Measurements from ENCODE around the gene EIF2S3B.

The EIF2S3B gene

GRCh38 chr12:10543499-10543898 is 37.8 kb downstream of the EIF2S3B start:
- Histone ChIP-seq H3K4me1 (ENCODE audit: control insufficient read depth in 1 of 2, insufficient read depth in 2 of 2, low read length in 2 of 2) (no peaks in the 10 kb centered on the region), H2AFZ (ENCODE audit: insufficient read depth, low read length, poor library complexity) (no peak overlapping the region), H3K36me3 (ENCODE audit: control insufficient read depth in 1 of 2, insufficient read depth in 2 of 2, low read length in 2 of 2) (no peaks in the 10 kb centered on the region), H2BK120ac (ENCODE audit: insufficient read depth, low read length, poor library complexity) (no peak overlapping the region), H3K27ac (ENCODE audit: low read depth, low read length) (no peak overlapping the region), H3K4me3 (ENCODE audit: low read depth, low read length) (no peak overlapping the region), H4K91ac (ENCODE audit: low read depth, low read length) (no peak overlapping the region), H3K4me2 (ENCODE audit: low read length) (no peak overlapping the region), H4K8ac (ENCODE audit: low read depth, low read length) (no peak overlapping the region), H3K79me2 (ENCODE audit: control insufficient read depth, insufficient read depth, low read length, poor library complexity) (no peaks in the 10 kb centered on the region), H3K79me1 (ENCODE audit: low read length) (no peaks in the 10 kb centered on the region), H3K27me3 (ENCODE audit: insufficient read depth, low read length) (no peaks in the 10 kb centered on the region), H2BK5ac (ENCODE audit: low read depth, low read length, poor library complexity) (no peak overlapping the region), H3K9me3 (ENCODE audit: insufficient read depth, low read depth, low read length) (no peaks in the 10 kb centered on the region), H3K9ac (ENCODE audit: low read length) (no peak overlapping the region), H3K23ac (ENCODE audit: low read length) (no peak overlapping the region), H3K18ac (ENCODE audit: low read length) (no peak overlapping the region), H2AK5ac (ENCODE audit: low read length) (no peak overlapping the region), H4K12ac (ENCODE audit: low read depth, low read length) (no peak overlapping the region), H2BK12ac (ENCODE audit: low read length) (no peak overlapping the region), H3K4ac (ENCODE audit: low read depth, low read length) (no peak overlapping the region), H3K14ac (ENCODE audit: low read length) (no peak overlapping the region)
- no peak for DNase-seq
- WGBS (ENCODE audit: extremely low coverage, insufficient coverage, insufficient read length), result no CpG with 5 or more reads among the region's 7 CpGs

GRCh38 chr12:10551375-10551774 is 45.7 kb downstream of the EIF2S3B start:
- Histone ChIP-seq H3K79me2 (ENCODE audit: control insufficient read depth, insufficient read depth, low read length, poor library complexity) (no peaks in the 10 kb centered on the region), H3K9ac (ENCODE audit: low read length) (no peak overlapping the region), H3K23ac (ENCODE audit: low read length) (no peak overlapping the region), H3K27ac (ENCODE audit: low read depth, low read length) (no peak overlapping the region), H2BK5ac (ENCODE audit: low read depth, low read length, poor library complexity) (no peak overlapping the region), H3K4me1 (ENCODE audit: control insufficient read depth in 1 of 2, insufficient read depth in 2 of 2, low read length in 2 of 2) (no peaks in the 10 kb centered on the region), H3K4me3 (ENCODE audit: low read depth, low read length) (peak overlapping the region; percentile 25), H4K91ac (ENCODE audit: low read depth, low read length) (no peak overlapping the region), H3K14ac (ENCODE audit: low read length) (no peak overlapping the region), H3K9me3 (ENCODE audit: insufficient read depth, low read depth, low read length) (no peaks in the 10 kb centered on the region), H2AK5ac (ENCODE audit: low read length) (no peak overlapping the region), H4K8ac (ENCODE audit: low read depth, low read length) (no peak overlapping the region), H3K79me1 (ENCODE audit: low read length) (no peaks in the 10 kb centered on the region), H3K18ac (ENCODE audit: low read length) (no peak overlapping the region), H3K4ac (ENCODE audit: low read depth, low read length) (no peak overlapping the region), H2AFZ (ENCODE audit: insufficient read depth, low read length, poor library complexity) (no peak overlapping the region), H2BK12ac (ENCODE audit: low read length) (no peak overlapping the region), H3K4me2 (ENCODE audit: low read length) (no peak overlapping the region), H3K27me3 (ENCODE audit: insufficient read depth, low read length) (no peaks in the 10 kb centered on the region), H4K12ac (ENCODE audit: low read depth, low read length) (no peak overlapping the region), H3K36me3 (ENCODE audit: control insufficient read depth in 1 of 2, insufficient read depth in 2 of 2, low read length in 2 of 2) (no peaks in the 10 kb centered on the region), H2BK120ac (ENCODE audit: insufficient read depth, low read length, poor library complexity) (no peak overlapping the region)
- no peak for DNase-seq
- no CpG with 5 or more reads among the region's 25 CpGs for WGBS (ENCODE audit: extremely low coverage, insufficient coverage, insufficient read length)

DNA sequence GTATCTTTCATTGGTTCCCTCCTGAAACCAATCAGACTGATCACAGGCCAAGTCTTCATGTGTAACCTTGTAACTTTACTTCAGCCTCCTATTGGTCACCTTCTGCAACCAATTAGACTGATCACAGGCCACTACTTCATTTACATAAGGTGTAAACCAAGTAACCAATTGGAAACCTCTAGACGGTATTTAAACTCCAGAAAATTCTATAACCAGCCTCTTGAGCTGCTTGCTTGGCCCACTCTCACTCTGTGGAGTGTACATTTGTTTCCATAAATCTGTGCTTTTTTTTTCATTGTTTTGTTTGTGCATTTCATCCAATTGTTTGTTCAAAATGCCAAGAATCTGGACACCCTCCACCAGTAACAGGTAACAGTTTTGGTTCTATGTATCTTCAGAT is 47.5 kb downstream of the EIF2S3B start:
- H3K18ac ChIP-seq (ENCODE audit: low read length), result no peak overlapping the region

DNA sequence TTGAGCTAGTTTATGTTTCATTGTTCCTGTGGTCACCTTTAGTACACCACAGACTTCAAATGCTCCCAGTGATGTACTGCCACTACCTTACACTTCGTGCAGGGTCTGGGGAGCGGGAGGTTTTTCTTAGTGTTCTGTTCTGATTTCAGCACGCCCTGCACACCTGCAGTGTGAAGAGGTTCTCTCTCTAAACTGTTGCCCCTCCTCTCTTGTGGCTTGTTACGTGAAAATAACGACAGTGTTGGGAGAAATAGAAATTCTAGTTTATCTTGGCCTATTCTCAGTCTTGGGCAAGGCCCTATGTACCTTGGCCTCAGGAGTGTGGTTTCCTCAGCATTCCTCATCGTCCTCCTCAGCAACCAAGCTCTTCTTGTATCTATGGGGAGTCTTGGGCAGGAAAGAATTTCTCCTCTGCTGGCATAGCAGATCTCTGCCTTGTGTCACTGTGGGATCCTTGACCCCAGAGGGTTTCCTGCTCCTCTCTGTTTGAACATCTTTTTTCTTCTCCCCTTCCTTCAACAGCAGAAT is 48.6 kb downstream of the EIF2S3B start:
- Histone ChIP-seq H3K79me1 (ENCODE audit: low read length) (no peaks in the 10 kb centered on the region), H4K91ac (ENCODE audit: low read depth, low read length) (no peak overlapping the region), H2BK120ac (ENCODE audit: insufficient read depth, low read length, poor library complexity) (no peak overlapping the region), H3K4ac (ENCODE audit: low read depth, low read length) (no peak overlapping the region), H3K4me1 (ENCODE audit: control insufficient read depth in 1 of 2, insufficient read depth in 2 of 2, low read length in 2 of 2) (no peaks in the 10 kb centered on the region), H2BK5ac (ENCODE audit: low read depth, low read length, poor library complexity) (no peak overlapping the region), H3K14ac (ENCODE audit: low read length) (no peak overlapping the region), H3K18ac (ENCODE audit: low read length) (no peak overlapping the region), H4K8ac (ENCODE audit: low read depth, low read length) (no peak overlapping the region), H3K4me2 (ENCODE audit: low read length) (no peak overlapping the region), H2AFZ (ENCODE audit: insufficient read depth, low read length, poor library complexity) (no peak overlapping the region), H3K27ac (ENCODE audit: low read depth, low read length) (no peak overlapping the region), H3K23ac (ENCODE audit: low read length) (no peak overlapping the region), H3K9me3 (ENCODE audit: insufficient read depth, low read depth, low read length) (no peaks in the 10 kb centered on the region), H3K27me3 (ENCODE audit: insufficient read depth, low read length) (no peaks in the 10 kb centered on the region), H3K9ac (ENCODE audit: low read length) (no peak overlapping the region), H4K12ac (ENCODE audit: low read depth, low read length) (no peak overlapping the region), H3K79me2 (ENCODE audit: control insufficient read depth, insufficient read depth, low read length, poor library complexity) (no peaks in the 10 kb centered on the region), H3K4me3 (ENCODE audit: low read depth, low read length) (no peak overlapping the region), H3K36me3 (ENCODE audit: control insufficient read depth in 1 of 2, insufficient read depth in 2 of 2, low read length in 2 of 2) (no peaks in the 10 kb centered on the region), H2BK12ac (ENCODE audit: low read length) (no peak overlapping the region), H2AK5ac (ENCODE audit: low read length) (no peak overlapping the region)
- no peak for DNase-seq
- no CpG with 5 or more reads among the region's 6 CpGs for WGBS (ENCODE audit: extremely low coverage, insufficient coverage, insufficient read length)

More for the DNA sequence above, 47.5 kb downstream of the EIF2S3B start:
- H4K8ac ChIP-seq (ENCODE audit: low read depth, low read length), result no peak overlapping the region
- no peak overlapping the region for H4K91ac ChIP-seq (ENCODE audit: low read depth, low read length)
- H2BK5ac ChIP-seq (ENCODE audit: low read depth, low read length, poor library complexity), result no peak overlapping the region
- no peak overlapping the region for H2AK5ac ChIP-seq (ENCODE audit: low read length)
- H2BK120ac ChIP-seq (ENCODE audit: insufficient read depth, low read length, poor library complexity), result no peak overlapping the region
- H3K9ac ChIP-seq (ENCODE audit: low read length), result no peak overlapping the region
- no peaks in the 10 kb centered on the region for H3K27me3 ChIP-seq (ENCODE audit: insufficient read depth, low read length)
- no peaks in the 10 kb centered on the region for H3K36me3 ChIP-seq (ENCODE audit: control insufficient read depth in 1 of 2, insufficient read depth in 2 of 2, low read length in 2 of 2)
- DNase-seq, result no peak
- no peak overlapping the region for H2AFZ ChIP-seq (ENCODE audit: insufficient read depth, low read length, poor library complexity)
- no peaks in the 10 kb centered on the region for H3K79me2 ChIP-seq (ENCODE audit: control insufficient read depth, insufficient read depth, low read length, poor library complexity)
- H3K4me3 ChIP-seq (ENCODE audit: low read depth, low read length), result no peak overlapping the region
- H3K9me3 ChIP-seq (ENCODE audit: insufficient read depth, low read depth, low read length), result no peaks in the 10 kb centered on the region
- H4K12ac ChIP-seq (ENCODE audit: low read depth, low read length), result no peak overlapping the region
- H3K4ac ChIP-seq (ENCODE audit: low read depth, low read length), result no peak overlapping the region
- H3K4me1 ChIP-seq (ENCODE audit: control insufficient read depth in 1 of 2, insufficient read depth in 2 of 2, low read length in 2 of 2), result no peaks in the 10 kb centered on the region
- no peak overlapping the region for H3K23ac ChIP-seq (ENCODE audit: low read length)
- no peak overlapping the region for H2BK12ac ChIP-seq (ENCODE audit: low read length)
- no peaks in the 10 kb centered on the region for H3K79me1 ChIP-seq (ENCODE audit: low read length)
- H3K14ac ChIP-seq (ENCODE audit: low read length), result no peak overlapping the region
- WGBS (ENCODE audit: extremely low coverage, insufficient coverage, insufficient read length), result no CpG with 5 or more reads among the region's 1 CpG
- no peak overlapping the region for H3K27ac ChIP-seq (ENCODE audit: low read depth, low read length)
- no peak overlapping the region for H3K4me2 ChIP-seq (ENCODE audit: low read length)
